ENCODE results near the gene PLSCR4.

DNA sequence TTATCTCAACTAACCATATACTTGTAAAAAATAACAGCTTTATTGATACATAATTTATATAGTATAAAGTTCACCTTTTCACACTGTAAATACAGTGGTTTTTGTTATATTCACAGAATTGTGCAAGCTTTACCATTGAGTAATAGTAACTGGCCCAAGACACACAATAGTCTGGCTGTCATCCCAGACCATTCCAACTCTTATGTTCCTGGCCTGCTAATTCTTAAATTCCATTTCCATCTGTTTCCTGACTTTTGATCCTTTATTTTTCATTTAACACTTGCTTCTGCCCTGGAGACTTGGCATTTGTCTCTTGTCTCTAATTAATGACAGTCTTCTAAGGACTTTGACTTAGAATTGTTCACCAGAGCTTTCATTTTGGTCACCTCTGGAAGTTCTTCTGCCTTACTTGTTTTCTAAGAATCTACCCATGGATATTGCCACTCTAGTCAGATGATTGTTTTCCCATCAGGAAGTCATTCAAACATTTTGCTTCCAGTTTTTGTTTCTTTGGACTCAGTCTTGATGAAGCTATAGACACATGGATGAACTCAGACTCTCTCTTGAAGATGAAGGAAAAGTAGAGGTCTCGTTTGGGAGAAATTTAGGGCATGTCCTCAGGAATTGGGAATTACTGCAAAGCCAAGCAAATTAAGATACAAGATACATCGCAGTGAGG is 27.2 kb upstream of the PLSCR4 start:
- TF ChIP-seq, protein P1, sequence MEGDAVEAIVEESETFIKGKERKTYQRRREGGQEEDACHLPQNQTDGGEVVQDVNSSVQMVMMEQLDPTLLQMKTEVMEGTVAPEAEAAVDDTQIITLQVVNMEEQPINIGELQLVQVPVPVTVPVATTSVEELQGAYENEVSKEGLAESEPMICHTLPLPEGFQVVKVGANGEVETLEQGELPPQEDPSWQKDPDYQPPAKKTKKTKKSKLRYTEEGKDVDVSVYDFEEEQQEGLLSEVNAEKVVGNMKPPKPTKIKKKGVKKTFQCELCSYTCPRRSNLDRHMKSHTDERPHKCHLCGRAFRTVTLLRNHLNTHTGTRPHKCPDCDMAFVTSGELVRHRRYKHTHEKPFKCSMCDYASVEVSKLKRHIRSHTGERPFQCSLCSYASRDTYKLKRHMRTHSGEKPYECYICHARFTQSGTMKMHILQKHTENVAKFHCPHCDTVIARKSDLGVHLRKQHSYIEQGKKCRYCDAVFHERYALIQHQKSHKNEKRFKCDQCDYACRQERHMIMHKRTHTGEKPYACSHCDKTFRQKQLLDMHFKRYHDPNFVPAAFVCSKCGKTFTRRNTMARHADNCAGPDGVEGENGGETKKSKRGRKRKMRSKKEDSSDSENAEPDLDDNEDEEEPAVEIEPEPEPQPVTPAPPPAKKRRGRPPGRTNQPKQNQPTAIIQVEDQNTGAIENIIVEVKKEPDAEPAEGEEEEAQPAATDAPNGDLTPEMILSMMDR (IDR thresholded peaks at IDR 0.05), result no peak
- TF ChIP-seq SIN3A (IDR thresholded peaks at IDR 0.05; ENCODE audit: borderline replicate concordance, insufficient read depth, low read depth, low read length), result no peak
